Erythroblast (primary cell): ENCODE measurements around the gene S100A7A.

Experiments
- DNase-seq, 2 experiments: peaks; one replicate each; lab custom pipeline; 2025; lab: John Stamatoyannopoulos, UW
- GATA1 ChIP-seq: IDR thresholded peaks from 2 replicates; pipeline ENCODE4 v1.6.1; 2011; ENCODE audit warnings: low read depth, mild to moderate bottlenecking, control low read depth, low read length, moderate library complexity
- POLR2A ChIP-seq: IDR thresholded peaks from 2 replicates; pipeline ENCODE4 v1.6.1; 2011; ENCODE audit warnings: mild to moderate bottlenecking, low read length

S100A7A gene

GRCh38 chr1:153389401-153389800 lies 26.9 kb upstream of the S100A7A start:
- no peak for DNase-seq

GRCh38 chr1:153389973-153390879 lies 26.1 kb upstream of the S100A7A start:
- TF ChIP-seq POLR2A: no peak
- no peak for TF ChIP-seq GATA1
- DNase-seq: no peak

More at GRCh38 chr1:153389401-153389800, 26.9 kb upstream of the S100A7A start:
- no peak for TF ChIP-seq POLR2A
- TF ChIP-seq GATA1: no peak

GRCh38 chr1:153390938-153391710 lies 25.2 kb upstream of the S100A7A start, which contains the start of gene S100A8:
Gene S100A8, minus strand, starts transcription at chr1:153391073. Its CDS starts 538 bp downstream, at chr1:153390535.
- no peak for TF ChIP-seq GATA1
- no peak for TF ChIP-seq POLR2A
- no peak for DNase-seq

DNA sequence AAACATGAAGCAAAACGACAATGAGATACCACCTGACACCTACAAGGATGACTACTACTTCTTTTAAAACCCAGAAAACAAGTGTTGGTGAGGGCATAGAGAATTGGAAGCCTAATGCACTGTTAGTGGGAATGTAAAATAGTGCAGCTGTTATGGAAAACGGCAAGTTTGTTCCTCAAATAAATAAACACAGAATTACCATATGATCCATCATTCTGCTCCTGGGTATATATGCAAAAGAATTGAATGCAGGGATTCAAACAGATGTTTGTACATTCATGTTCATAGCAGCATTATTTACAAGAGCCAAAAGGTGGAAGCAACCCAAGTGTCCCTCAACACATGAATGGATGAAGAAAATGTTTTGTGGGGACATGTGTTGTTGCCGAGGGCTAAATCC lies 24.1 kb upstream of the S100A7A start:
- DNase-seq: no peak
- TF ChIP-seq GATA1 (no peak), POLR2A (no peak)

DNA sequence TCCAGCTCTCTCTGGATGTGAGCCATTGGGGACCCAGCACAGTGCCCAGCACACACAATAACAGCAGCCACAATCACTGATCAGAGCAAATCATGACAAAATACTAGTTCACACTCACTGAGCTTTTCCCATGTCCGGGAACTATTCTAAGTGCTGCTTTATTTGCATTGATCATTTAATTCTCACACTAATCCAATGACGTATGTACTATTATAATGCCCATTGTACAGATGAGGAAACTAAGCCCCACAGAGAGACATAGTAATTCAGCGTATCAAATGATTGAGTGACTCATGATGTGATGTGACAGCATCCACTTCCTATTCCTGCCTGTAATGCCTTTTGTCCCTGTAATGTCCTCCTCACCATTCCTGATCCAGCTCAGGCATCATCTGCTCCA lies 23.5 kb upstream of the S100A7A start:
- no peak for DNase-seq
- TF ChIP-seq POLR2A (no peak), GATA1 (no peak)

DNA sequence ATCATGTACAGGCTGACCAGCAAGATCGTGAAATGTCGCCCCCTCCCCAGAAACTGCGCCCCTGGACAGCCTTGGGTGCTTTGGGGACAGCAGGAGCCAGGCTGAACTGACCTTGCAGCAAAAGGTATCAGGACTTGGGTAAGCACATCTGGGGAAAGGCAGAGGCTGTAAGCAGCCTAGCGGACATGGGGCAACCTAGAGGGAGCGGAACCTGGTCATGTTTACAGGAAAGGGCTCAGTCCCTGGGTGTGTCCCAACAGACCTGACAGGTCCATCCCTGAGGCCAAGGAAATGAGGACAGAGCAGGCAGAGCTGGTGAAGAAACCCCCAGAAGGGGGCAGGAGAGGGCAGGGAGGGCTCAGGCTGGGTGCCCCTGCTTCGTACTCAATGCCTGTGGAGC lies 22.4 kb upstream of the S100A7A start:
- TF ChIP-seq GATA1: no peak
- no peak for TF ChIP-seq POLR2A
- no peak for DNase-seq

GRCh38 chr1:153394391-153394790 lies 21.9 kb upstream of the S100A7A start:
- DNase-seq: no peak
- TF ChIP-seq POLR2A (no peak), GATA1 (no peak)

DNA sequence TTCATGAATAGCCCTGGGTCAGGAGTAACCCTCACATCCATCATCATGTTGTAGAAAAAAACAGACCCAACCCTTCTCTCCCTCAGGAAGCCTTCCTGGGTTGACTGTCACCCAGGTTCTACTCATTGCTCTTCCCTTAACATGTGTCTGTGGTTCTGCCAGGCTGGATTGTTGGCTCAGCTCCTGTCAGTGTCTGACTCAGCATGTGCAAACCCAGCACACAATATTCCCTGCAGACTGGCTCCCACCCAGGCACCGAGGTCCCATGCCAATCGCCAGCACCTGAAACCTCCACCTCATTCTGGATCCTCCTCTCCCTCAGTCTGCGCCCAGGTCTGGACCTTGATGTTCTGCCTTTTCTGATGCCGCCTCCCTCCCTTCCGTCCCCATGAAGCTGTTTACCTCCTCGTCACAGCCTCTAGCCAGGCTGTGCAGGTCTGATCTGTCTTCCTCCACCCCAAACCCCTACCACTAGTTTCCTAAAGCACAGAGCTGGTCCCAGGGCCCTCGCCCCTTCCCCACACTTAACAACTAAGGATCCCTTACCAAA lies 21.1 kb upstream of the S100A7A start:
- no peak for TF ChIP-seq POLR2A
- TF ChIP-seq GATA1: no peak
- DNase-seq: no peak

DNA sequence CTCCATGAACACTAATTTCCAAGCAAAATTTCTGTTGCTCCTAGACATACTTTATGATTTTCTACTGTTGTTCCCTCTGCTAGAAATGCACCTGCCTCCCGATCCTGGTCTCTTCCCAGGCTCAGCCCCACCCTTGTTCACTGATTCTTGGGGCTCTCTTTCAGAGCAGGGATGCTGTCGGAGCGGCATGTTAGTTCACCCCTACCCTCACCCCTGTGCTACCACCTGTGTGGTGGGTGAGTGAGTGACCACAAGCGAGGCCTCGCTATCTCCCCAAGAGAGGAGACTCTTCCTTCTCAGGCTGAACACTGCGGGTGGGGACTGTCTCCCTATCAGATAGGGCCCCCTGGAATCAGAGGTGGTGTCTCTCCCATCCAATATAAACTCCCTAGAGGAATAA lies 20.5 kb upstream of the S100A7A start:
- no peak for DNase-seq
- no peak for TF ChIP-seq GATA1
- TF ChIP-seq POLR2A: no peak

DNA sequence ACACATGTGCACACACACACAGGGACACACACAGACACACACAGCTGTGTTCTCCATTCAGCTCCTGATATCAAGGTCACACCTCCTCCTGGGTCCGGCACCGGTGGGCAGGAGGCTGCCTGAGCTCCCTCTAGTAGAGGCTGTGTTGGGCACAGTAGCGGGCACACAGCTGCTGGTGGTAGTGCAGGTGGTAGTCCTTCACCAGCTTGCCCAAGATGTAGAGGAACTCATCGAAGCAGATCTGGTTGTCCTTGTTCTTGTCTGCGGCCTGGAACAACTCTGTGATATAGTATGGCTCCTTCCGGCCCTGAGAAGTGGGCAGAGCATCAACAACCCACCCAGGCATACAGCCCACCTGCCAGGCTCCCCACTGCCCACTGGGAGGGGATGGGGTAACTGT lies 19.9 kb upstream of the S100A7A start:
- TF ChIP-seq POLR2A (no peak), GATA1 (no peak)
- DNase-seq: no peak

DNA sequence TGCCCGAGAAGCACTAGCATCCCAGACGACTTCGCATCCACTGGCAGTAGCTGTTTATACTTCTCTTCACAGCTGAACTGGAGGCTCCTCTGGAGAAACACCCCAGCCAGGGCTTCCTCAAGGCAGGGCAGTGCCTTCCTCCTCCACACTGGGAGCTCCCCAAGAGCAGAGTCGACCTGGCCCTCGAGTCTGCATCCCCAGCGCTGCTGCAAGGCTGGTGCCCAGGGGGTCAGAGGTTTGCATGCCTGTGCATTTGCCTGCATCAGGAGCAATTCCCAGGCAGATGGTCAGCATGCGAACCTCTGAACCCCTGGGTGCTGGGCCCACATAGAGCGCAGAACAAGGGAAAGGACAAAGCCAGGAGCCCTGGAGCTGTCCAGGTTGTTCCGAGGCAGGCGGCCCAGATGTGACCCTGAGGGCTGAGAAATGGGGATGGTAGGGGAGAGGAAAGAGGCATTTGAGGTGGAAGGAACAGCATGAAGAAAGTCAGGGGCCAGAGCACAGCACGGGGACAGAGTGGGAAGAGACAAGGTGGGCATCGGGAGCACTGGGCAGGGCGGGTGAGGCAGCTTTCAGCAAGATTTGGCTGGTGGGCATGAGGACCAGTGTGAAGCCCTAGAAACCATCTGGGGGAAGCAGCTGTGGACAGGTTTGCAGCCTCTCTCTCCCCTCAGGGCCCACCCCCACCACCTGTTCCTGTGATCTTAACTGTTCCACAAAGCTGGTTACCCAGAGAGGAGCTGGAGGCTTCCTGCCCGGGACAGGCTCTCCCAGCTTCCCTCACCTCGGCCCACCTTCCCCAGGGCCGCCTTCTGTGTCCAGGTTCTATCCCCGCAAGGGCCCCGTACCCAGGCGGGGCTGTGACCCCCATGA lies 19.0 kb upstream of the S100A7A start:
- DNase-seq: no peak
- TF ChIP-seq GATA1: no peak
- no peak for TF ChIP-seq POLR2A

- TF ChIP-seq GATA1 (no peak), POLR2A (no peak)
- no peak for DNase-seq
Observed at GRCh38 chr1:153397924-153398651, 18.2 kb upstream of the S100A7A start.

DNA sequence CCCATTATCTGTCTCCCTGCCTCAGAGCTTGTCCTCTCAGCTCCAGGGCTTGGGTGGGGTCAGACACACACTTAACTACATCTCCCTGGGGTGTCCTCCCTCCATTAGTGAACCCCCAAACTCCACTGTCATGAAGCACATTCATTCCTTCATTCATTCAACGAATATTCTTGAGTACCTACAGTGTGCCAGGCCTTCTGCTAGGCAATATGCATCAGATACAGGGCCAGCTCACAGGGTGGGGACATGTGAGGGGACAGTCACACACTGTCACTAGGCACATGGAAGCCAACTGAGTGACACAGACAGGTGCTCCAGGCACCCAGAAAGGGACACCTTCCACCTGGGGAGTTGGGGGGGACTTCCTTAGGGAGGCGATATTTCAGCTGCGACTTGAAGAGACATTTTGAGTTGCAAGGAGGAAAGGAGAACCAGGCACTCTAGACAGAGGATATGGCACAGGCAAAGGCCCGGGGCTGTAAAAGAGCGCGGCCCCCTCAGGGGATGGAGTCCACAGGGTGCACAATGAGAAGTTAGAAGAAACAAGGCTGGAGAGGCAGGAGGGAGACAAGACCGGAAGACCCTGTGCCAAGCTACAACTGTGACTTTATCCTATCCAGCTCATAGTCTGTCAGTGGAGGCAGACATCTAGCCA lies 16.8 kb upstream of the S100A7A start:
- TF ChIP-seq POLR2A: no peak
- no peak for TF ChIP-seq GATA1
- no peak for DNase-seq
